ENCODE measurements around the gene ZNF316. TPM values are rescaled to one million over a fixed set of nuclear protein-coding genes. Genes with fewer than 3 reads are reported as not detected.

Gene ZNF316
- total and polyA plus RNA-seq, 12 donors: 7.6 to 20.8 (median 14.0) TPM

DNA sequence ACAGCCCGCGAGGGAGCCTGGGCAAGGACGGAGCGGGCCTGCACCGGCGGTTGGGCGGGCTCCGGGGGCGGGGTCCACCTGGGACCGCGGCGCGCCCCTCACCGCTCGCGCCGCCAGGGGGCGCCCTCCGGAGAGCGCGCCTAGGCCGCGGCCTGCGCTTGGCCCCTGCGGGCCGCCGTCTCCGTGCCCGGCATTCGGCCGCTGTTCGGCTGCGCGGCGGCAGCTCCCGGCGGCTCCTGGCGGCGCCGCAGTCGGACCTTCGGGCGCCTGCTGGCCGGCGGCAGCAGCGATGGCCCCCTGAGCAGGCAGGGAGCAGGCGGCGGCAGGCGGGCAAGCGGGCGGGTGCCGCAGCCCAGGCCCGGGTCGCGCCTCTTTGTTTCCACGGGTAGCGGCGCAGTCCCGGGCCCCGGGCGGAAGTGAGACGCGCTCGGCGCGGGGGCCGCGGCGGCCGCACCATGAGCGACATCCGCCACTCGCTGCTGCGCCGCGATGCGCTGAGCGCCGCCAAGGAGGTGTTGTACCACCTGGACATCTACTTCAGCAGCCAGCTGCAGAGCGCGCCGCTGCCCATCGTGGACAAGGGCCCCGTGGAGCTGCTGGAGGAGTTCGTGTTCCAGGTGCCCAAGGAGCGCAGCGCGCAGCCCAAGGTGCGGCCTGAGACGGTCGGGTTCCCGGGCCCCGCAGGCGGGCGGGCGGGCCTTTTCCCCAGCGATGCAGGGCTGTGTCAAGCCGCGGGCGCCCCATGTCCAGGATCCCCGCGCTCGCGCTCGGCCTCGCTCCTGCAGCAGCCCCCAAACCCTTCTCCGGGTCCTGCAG lies 47.1 kb upstream of the ZNF316 start, which contains the start of gene INTS15:
INTS15 (plus strand) TSS at position 193 of the 816 bp plus-strand sequence; CDS start at position 456, 263 bp downstream.
- intact Hi-C loops (cut with DNase I): loop anchor here in 2 of 10 donors (2.0 to 5.0 kb wide), 2 partner anchors 73 to 342 kb away; no protein-coding TSS in a partner anchor
- no peaks in the 10 kb centered on the region for H3K9me3 ChIP-seq
- ATAC-seq (peak; percentile 92 to 98 (median 94)), DNase-seq (peak; percentile 62 to 78)
- peak; percentile 54 to 97 (median 80) for TF ChIP-seq CTCF (IDR thresholded peaks at IDR 0.05)
- H3K27ac ChIP-seq: peak within 1 kb of the TSS; percentile 80 to 96 (median 92)
- no peaks in the 10 kb centered on the region for H3K27me3 ChIP-seq
- peaks cover 7 to 21% (median 16%) of the 10 kb centered on the region in 9 donors for H3K4me1 ChIP-seq
- peaks cover 0 to 76% (median 37%) of the 10 kb centered on the region in 9 donors for H3K36me3 ChIP-seq
- peak within 1 kb of the TSS; percentile 68 to 100 (median 92) for H3K4me3 ChIP-seq
- 0 to 1% methylated on average over 106 to 107 of the region's 107 CpGs for WGBS, 2 donors

GRCh38 chr7:6590645-6591110 lies 46.4 kb upstream of the ZNF316 start:
- 14 to 16% methylated on average over 10 of the region's 10 CpGs for WGBS, 2 donors
- DNase-seq: no peak
- peak in 5 of 8 donors; percentile 18 to 43 (median 33) for ATAC-seq
- TF ChIP-seq CTCF (IDR thresholded peaks at IDR 0.05): no peak
- H3K27me3 ChIP-seq: no peaks in the 10 kb centered on the region
- peaks cover 7 to 21% (median 16%) of the 10 kb centered on the region in 9 donors for H3K4me1 ChIP-seq
- peak overlapping the region in 9 of 10 donors; percentile 80 to 96 (median 92) for H3K27ac ChIP-seq
- intact Hi-C loops (cut with DNase I): no loop called here
- H3K9me3 ChIP-seq: no peaks in the 10 kb centered on the region
- H3K36me3 ChIP-seq: peaks cover 0 to 76% (median 39%) of the 10 kb centered on the region in 9 donors
- H3K4me3 ChIP-seq: peak overlapping the region; percentile 68 to 100 (median 92)

DNA sequence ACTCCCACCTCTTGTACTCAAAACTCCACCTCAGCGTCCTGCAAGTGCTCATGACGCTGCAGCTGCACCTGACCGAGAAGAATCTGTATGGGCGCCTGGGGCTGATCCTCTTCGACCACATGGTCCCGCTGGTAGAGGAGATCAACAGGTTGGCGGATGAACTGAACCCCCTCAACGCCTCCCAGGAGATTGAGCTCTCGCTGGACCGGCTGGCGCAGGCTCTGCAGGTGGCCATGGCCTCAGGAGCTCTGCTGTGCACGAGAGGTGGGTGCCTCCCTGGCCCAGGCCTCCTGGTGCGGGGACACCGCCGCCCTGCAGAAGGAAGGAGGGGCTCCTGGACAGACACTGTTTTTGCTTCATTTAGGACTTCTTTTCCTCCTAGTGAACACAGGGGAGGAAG lies 37.0 kb upstream of the ZNF316 start:
- DNase-seq (no peak), ATAC-seq (no peak)
- Histone ChIP-seq H3K4me1 (no peaks in the 10 kb centered on the region), H3K9me3 (no peaks in the 10 kb centered on the region), H3K27me3 (no peaks in the 10 kb centered on the region), H3K27ac (no peak overlapping the region), H3K4me3 (no peak overlapping the region), H3K36me3 (peaks cover 2 to 99% (median 60%) of the 10 kb centered on the region in 9 donors)
- TF ChIP-seq CTCF (IDR thresholded peaks at IDR 0.05): no peak
- 94 to 95% methylated on average over 13 to 15 of the region's 15 CpGs for WGBS, 2 donors
- intact Hi-C loops (cut with DNase I): no loop called here

DNA sequence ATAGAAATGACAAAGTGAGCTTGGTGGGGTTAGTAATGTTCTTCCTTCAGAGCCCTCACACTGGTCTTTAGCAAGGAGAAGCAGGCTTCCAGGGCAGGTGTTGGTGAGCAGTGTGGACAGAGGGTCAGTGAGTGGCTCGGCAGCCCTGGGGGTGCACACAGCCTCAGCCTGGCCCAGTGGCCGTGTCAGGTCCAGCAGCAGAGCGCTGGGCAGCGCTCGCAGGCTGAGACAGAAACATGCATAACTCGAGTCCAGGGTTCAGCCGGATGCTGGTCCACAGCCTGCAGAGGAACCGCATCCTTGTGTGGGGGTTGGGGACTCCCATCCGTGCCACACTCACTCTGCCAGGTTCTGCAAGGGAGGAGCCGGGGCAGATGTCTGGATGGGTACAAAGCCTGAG lies 32.7 kb upstream of the ZNF316 start:
- Histone ChIP-seq H3K4me1 (no peaks in the 10 kb centered on the region), H3K36me3 (peaks cover 0 to 100% (median 30%) of the 10 kb centered on the region in 9 donors), H3K4me3 (no peak overlapping the region), H3K9me3 (no peaks in the 10 kb centered on the region), H3K27ac (no peak overlapping the region), H3K27me3 (no peaks in the 10 kb centered on the region)
- no peak for TF ChIP-seq CTCF (IDR thresholded peaks at IDR 0.05)
- DNase-seq (no peak), ATAC-seq (no peak)
- WGBS, 2 donors: 91 to 94% methylated on average over 10 of the region's 10 CpGs
- intact Hi-C loops (cut with DNase I): no loop called here
